ENCODE data around the gene HOTAIR.

Gene HOTAIR

GRCh38 chr12:53941187-53941586 is 33.6 kb downstream of the HOTAIR start:
- no peak for DNase-seq

- no peak for DNase-seq
Measured at GRCh38 chr12:53940443-53941014, 34.2 kb downstream of the HOTAIR start.

- no peak for DNase-seq
Measured at GRCh38 chr12:53939141-53940108, 35.3 kb downstream of the HOTAIR start.

GRCh38 chr12:53938326-53939140 is 36.2 kb downstream of the HOTAIR start, which contains the start of gene HOXC13:
TSS of gene HOXC13 (plus strand) at chr12:53938831. CDS start at chr12:53938907, 76 bp downstream.
- peak; percentile 85 for DNase-seq

- no peak for DNase-seq
Measured at GRCh38 chr12:53937596-53938325, 37.0 kb downstream of the HOTAIR start.

- DNase-seq, result no peak
Measured at GRCh38 chr12:53937099-53937498, 37.7 kb downstream of the HOTAIR start.

GRCh38 chr12:53935383-53936341 is 39.1 kb downstream of the HOTAIR start:
- no peak for DNase-seq

- DNase-seq, result no peak
Measured at GRCh38 chr12:53932915-53933314, 41.8 kb downstream of the HOTAIR start.

- no peak for DNase-seq
Measured at GRCh38 chr12:53931844-53932581, 42.7 kb downstream of the HOTAIR start.

GRCh38 chr12:53930591-53931255 is 44.0 kb downstream of the HOTAIR start:
- DNase-seq, result no peak

- no peak for DNase-seq
Measured at GRCh38 chr12:53929527-53929926, 45.2 kb downstream of the HOTAIR start.

GRCh38 chr12:53928054-53928835 is 46.5 kb downstream of the HOTAIR start:
- no peak for DNase-seq

GRCh38 chr12:53927220-53928029 is 47.3 kb downstream of the HOTAIR start:
- DNase-seq, result no peak

GRCh38 chr12:53924521-53925405 is 50.0 kb downstream of the HOTAIR start:
- peak; percentile 43 for DNase-seq

GRCh38 chr12:53916788-53917655 is 57.7 kb downstream of the HOTAIR start:
- no peak for DNase-seq

All from femur (tissue), 1 donor.